ENCODE results near the gene DPH6.

GRCh38 chr15:35430301-35430700 is 115.7 kb downstream of the DPH6 start:
- TF ChIP-seq CTCF (IDR thresholded peaks at IDR 0.05; ENCODE audit: low read depth, low read length) (no peak), EZH2phosphoT487 (IDR thresholded peaks at IDR 0.05; ENCODE audit: low read depth) (no peak)
